ENCODE measurements around the gene SRRM2.

Gene SRRM2

GRCh38 chr16:2792940-2793339, 40.5 kb downstream of the SRRM2 start:
- H3K4me1 Mint-ChIP-seq (ENCODE audit: low read depth), result no peaks in the 10 kb centered on the region
- DNase-seq, result no peak
- H3K36me3 Mint-ChIP-seq (ENCODE audit: low read depth), result no peaks in the 10 kb centered on the region
- peaks cover 27% of the 10 kb centered on the region for H3K27me3 Mint-ChIP-seq
- no peak overlapping the region for H3K27ac Mint-ChIP-seq
- H3K4me3 Mint-ChIP-seq, result no peak overlapping the region
- H3K9me3 Mint-ChIP-seq, result no peaks in the 10 kb centered on the region

GRCh38 chr16:2795395-2796143, 43.1 kb downstream of the SRRM2 start:
- Mint-ChIP-seq H3K4me3 (no peak overlapping the region), H3K4me1 (ENCODE audit: low read depth) (no peaks in the 10 kb centered on the region), H3K27ac (no peak overlapping the region), H3K36me3 (ENCODE audit: low read depth) (no peaks in the 10 kb centered on the region), H3K9me3 (no peaks in the 10 kb centered on the region), H3K27me3 (peaks cover 19% of the 10 kb centered on the region)
- no peak for DNase-seq

GRCh38 chr16:2798723-2799204, 46.3 kb downstream of the SRRM2 start:
- H3K4me3 Mint-ChIP-seq, result no peak overlapping the region
- H3K9me3 Mint-ChIP-seq, result peaks cover 3% of the 10 kb centered on the region
- H3K27ac Mint-ChIP-seq, result no peak overlapping the region
- no peaks in the 10 kb centered on the region for H3K4me1 Mint-ChIP-seq (ENCODE audit: low read depth)
- no peak for DNase-seq
- H3K36me3 Mint-ChIP-seq (ENCODE audit: low read depth), result no peaks in the 10 kb centered on the region
- H3K27me3 Mint-ChIP-seq, result peaks cover 5% of the 10 kb centered on the region

- DNase-seq, result no peak
- peaks cover 5% of the 10 kb centered on the region for H3K27me3 Mint-ChIP-seq
- peaks cover 9% of the 10 kb centered on the region for H3K9me3 Mint-ChIP-seq
- no peak overlapping the region for H3K4me3 Mint-ChIP-seq
- no peaks in the 10 kb centered on the region for H3K36me3 Mint-ChIP-seq (ENCODE audit: low read depth)
- H3K4me1 Mint-ChIP-seq (ENCODE audit: low read depth), result no peaks in the 10 kb centered on the region
- no peak overlapping the region for H3K27ac Mint-ChIP-seq
These were observed 46.9 kb downstream of the SRRM2 start for GRCh38 chr16:2799205-2799858.

GRCh38 chr16:2799859-2800226, 47.4 kb downstream of the SRRM2 start:
- DNase-seq, result no peak
- Mint-ChIP-seq H3K36me3 (ENCODE audit: low read depth) (no peaks in the 10 kb centered on the region), H3K27me3 (no peaks in the 10 kb centered on the region), H3K4me3 (no peak overlapping the region), H3K9me3 (peaks cover 11% of the 10 kb centered on the region), H3K27ac (no peak overlapping the region), H3K4me1 (ENCODE audit: low read depth) (no peaks in the 10 kb centered on the region)

GRCh38 chr16:2803545-2804195, 51.2 kb downstream of the SRRM2 start:
- H3K27ac Mint-ChIP-seq, result no peak overlapping the region
- peaks cover 14% of the 10 kb centered on the region for H3K27me3 Mint-ChIP-seq
- H3K4me3 Mint-ChIP-seq, result no peak overlapping the region
- H3K4me1 Mint-ChIP-seq (ENCODE audit: low read depth), result no peaks in the 10 kb centered on the region
- peaks cover 11% of the 10 kb centered on the region for H3K9me3 Mint-ChIP-seq
- no peak for DNase-seq
- H3K36me3 Mint-ChIP-seq (ENCODE audit: low read depth), result no peaks in the 10 kb centered on the region

DNA sequence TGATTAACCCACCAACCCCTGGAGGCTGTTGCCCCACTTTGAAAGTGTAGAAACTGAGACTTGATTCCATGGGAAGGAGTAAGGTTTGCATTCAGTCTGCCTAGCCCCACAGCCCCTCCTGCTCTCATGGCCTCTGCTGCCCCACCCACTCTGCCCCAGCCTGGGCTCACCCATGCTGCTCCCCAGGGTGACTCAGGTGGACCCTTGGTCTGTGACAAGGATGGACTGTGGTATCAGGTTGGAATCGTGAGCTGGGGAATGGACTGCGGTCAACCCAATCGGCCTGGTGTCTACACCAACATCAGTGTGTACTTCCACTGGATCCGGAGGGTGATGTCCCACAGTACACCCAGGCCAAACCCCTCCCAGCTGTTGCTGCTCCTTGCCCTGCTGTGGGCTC, 52.3 kb downstream of the SRRM2 start:
- Mint-ChIP-seq H3K9me3 (peaks cover 11% of the 10 kb centered on the region), H3K27ac (no peak overlapping the region), H3K36me3 (ENCODE audit: low read depth) (no peaks in the 10 kb centered on the region), H3K4me1 (ENCODE audit: low read depth) (no peaks in the 10 kb centered on the region), H3K4me3 (no peak overlapping the region), H3K27me3 (peaks cover 14% of the 10 kb centered on the region)
- DNase-seq, result no peak

DNA sequence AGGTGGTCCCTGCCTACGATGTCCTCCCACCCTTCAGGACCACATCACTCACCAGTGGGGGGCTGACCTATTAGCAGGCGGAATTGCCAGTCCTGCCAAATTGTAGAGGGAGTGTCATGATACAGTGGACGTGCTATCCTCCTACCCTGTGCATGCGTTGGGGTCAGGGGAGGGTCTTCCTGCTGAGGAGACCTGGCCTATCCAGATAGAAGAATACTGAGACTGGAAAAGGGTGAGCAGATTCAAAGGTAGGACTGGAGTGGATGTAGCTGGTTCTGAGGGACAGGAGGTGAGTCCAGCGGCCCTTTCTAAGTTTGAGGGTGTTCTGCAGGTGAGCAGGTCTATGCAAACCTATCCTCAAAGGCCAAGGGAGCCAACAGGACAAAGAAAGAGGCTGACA, 53.8 kb downstream of the SRRM2 start:
- H3K9me3 Mint-ChIP-seq, result peaks cover 11% of the 10 kb centered on the region
- H3K4me3 Mint-ChIP-seq, result no peak overlapping the region
- H3K27ac Mint-ChIP-seq, result no peak overlapping the region
- no peaks in the 10 kb centered on the region for H3K36me3 Mint-ChIP-seq (ENCODE audit: low read depth)
- no peak for DNase-seq
- H3K4me1 Mint-ChIP-seq (ENCODE audit: low read depth), result no peaks in the 10 kb centered on the region
- peaks cover 22% of the 10 kb centered on the region for H3K27me3 Mint-ChIP-seq

DNA sequence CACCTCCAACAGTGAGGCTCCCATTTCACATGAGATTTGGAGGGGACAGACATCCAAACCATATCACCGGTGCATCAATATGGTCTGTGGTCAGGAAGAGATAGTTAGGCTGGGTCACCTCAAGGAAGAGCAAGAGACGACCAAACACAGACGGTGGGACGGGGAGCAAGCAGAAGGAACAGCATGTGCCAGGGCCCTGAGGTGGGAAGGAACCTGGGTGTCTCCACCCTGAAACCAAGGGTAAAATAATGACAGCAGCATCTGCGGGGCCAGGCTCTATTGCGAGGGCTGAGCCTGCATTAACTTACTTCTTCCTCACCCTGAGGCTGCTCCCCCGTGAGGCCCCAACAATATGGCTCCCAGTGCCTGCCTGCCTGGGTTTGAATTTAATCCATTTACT, 55.7 kb downstream of the SRRM2 start:
- Mint-ChIP-seq H3K4me3 (no peak overlapping the region), H3K27me3 (peaks cover 30% of the 10 kb centered on the region), H3K36me3 (ENCODE audit: low read depth) (no peaks in the 10 kb centered on the region), H3K4me1 (ENCODE audit: low read depth) (no peaks in the 10 kb centered on the region), H3K9me3 (peaks cover 11% of the 10 kb centered on the region), H3K27ac (no peak overlapping the region)
- no peak for DNase-seq

GRCh38 chr16:2809149-2809760, 56.8 kb downstream of the SRRM2 start:
- Mint-ChIP-seq H3K9me3 (peaks cover 3% of the 10 kb centered on the region), H3K27ac (no peak overlapping the region), H3K36me3 (ENCODE audit: low read depth) (no peaks in the 10 kb centered on the region), H3K4me3 (no peak overlapping the region), H3K27me3 (peaks cover 30% of the 10 kb centered on the region), H3K4me1 (ENCODE audit: low read depth) (no peaks in the 10 kb centered on the region)
- DNase-seq, result no peak

GRCh38 chr16:2810651-2811050, 58.2 kb downstream of the SRRM2 start:
- Mint-ChIP-seq H3K27ac (no peak overlapping the region), H3K4me3 (no peak overlapping the region), H3K9me3 (no peaks in the 10 kb centered on the region), H3K27me3 (peaks cover 30% of the 10 kb centered on the region), H3K4me1 (ENCODE audit: low read depth) (no peaks in the 10 kb centered on the region), H3K36me3 (ENCODE audit: low read depth) (no peaks in the 10 kb centered on the region)
- no peak for DNase-seq

DNA sequence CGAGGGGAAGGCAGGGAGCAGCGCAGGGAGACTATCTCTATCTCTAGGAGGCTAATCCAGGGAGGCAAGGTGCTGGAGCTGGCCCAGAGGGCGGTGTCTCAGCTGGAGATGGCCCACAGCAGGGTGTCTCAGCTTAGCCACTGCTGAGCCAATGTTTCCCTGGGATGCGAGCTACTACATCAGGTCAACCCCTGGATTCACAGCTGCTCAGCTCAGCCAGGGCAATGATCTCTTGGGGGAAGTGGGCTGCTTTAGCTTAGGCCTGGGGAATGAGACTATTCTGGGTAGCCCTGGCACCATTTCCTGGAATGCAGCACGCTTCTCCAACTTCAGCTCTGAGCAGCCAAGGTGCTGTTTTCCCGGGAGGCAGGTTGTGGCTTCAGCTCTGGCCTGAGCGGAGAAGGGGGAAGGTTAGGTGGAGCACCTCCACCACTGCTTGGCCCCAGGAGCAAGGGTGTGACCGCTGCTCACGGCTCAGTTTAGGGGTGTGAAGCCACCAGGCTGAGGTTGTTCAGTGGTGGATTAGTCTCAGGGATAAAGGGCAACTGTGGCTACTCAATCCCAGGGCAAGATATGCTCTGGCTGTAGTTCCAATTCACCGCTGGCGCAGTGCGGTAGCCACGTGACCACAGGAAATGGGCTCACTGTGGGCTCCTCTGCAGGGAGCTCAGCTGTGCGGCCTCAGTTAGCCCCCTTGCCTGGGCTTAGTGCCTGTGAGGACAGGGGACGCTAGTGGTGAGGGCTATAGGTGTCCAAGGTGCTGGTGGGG, 59.4 kb downstream of the SRRM2 start:
- H3K36me3 Mint-ChIP-seq (ENCODE audit: low read depth), result no peaks in the 10 kb centered on the region
- H3K9me3 Mint-ChIP-seq, result no peaks in the 10 kb centered on the region
- no peaks in the 10 kb centered on the region for H3K4me1 Mint-ChIP-seq (ENCODE audit: low read depth)
- H3K27me3 Mint-ChIP-seq, result peaks cover 25% of the 10 kb centered on the region
- H3K27ac Mint-ChIP-seq, result no peak overlapping the region
- H3K4me3 Mint-ChIP-seq, result no peak overlapping the region
- no peak for DNase-seq

DNA sequence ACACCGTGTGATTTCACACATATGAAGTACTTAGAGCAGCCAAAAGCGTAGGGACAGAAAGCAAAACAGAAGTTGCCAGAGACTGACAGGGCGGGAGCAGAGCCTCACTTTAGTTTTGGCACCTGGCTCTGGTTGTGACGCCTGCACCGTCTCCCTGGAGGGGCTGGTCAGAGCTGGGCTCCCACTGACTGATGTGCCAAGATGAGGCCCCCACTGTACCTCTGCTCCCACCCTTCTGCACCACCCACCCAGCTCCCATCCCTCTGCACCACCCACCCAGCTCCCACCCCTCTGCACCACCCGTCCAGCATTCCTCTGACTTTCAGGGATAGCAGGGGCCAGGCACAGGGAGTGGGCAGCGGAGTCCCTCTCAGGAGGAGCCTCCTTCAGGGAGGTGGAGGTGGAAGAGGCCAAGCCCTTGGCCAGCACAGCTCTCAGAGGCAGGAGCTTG, 61.4 kb downstream of the SRRM2 start:
- H3K4me3 Mint-ChIP-seq, result no peak overlapping the region
- no peak for DNase-seq

More for the DNA sequence above, 61.4 kb downstream of the SRRM2 start:
- no peaks in the 10 kb centered on the region for H3K36me3 Mint-ChIP-seq (ENCODE audit: low read depth)
- H3K9me3 Mint-ChIP-seq, result no peaks in the 10 kb centered on the region
- H3K27me3 Mint-ChIP-seq, result peaks cover 16% of the 10 kb centered on the region
- no peak overlapping the region for H3K27ac Mint-ChIP-seq
- peaks cover 2% of the 10 kb centered on the region for H3K4me1 Mint-ChIP-seq (ENCODE audit: low read depth)
